Measurements from ENCODE around the gene GUCY1B1.

GRCh38 chr4:155722816-155723499 lies 35.9 kb upstream of the GUCY1B1 start:
- no peak for TF ChIP-seq CTCF (IDR thresholded peaks at IDR 0.05; ENCODE audit: poor library complexity)
- no peak for TF ChIP-seq EZH2 (IDR thresholded peaks at IDR 0.05; ENCODE audit: borderline replicate concordance)
- no peak for TF ChIP-seq EZH2phosphoT487 (IDR thresholded peaks at IDR 0.05; ENCODE audit: low read depth, severe bottlenecking, unreplicated experiment)

All from hepatocyte (in vitro differentiated cells).